ENCODE measurements around the gene DENND5B. TPM values are rescaled to one million over a fixed set of nuclear protein-coding genes. Genes with fewer than 3 reads are reported as not detected.

DENND5B gene
- total RNA-seq, 1 experiment from 2014 or later = 9.2 TPM

- H3K4me1 ChIP-seq (replicated peaks; ENCODE audit: insufficient read depth) = no peaks in the 10 kb centered on the region
- H3K9me3 ChIP-seq (ENCODE audit: insufficient read depth, low read depth) = no peaks in the 10 kb centered on the region
- no peaks in the 10 kb centered on the region for H3K27me3 ChIP-seq (ENCODE audit: insufficient read depth, low read depth)
- no peaks in the 10 kb centered on the region for H4K20me1 ChIP-seq (ENCODE audit: insufficient read depth)
- H3K27ac ChIP-seq = no peak overlapping the region
- H3K4me2 ChIP-seq = no peak overlapping the region
- intact Hi-C loops (cut with micrococcal nuclease; ENCODE audit: unreplicated experiment) = no loop called here
- H3K4me3 ChIP-seq = no peak overlapping the region
- CTCF ChIA-PET = no interaction called here
- BruUV-seq (replicated peaks) = no TSS peak
- no peaks in the 10 kb centered on the region for H3K79me2 ChIP-seq (ENCODE audit: low read depth)
- H3F3A ChIP-seq (ENCODE audit: insufficient read depth, low read depth) = no peaks in the 10 kb centered on the region
- H2AFZ ChIP-seq = no peak overlapping the region
- no peaks in the 10 kb centered on the region for H3K9me2 ChIP-seq (ENCODE audit: insufficient read depth)
- TF ChIP-seq CTCF (conservative IDR thresholded peaks at IDR 0.05) (no peak), EZH2 (IDR thresholded peaks at IDR 0.05; ENCODE audit: low read depth) (no peak)
- DNase-seq = no peak
- POLR2A ChIA-PET (ENCODE audit: unreplicated experiment) = no interaction called here
- no peaks in the 10 kb centered on the region for H3K36me3 ChIP-seq (ENCODE audit: low read depth)
Measured at GRCh38 chr12:31631809-31632208, 40.9 kb upstream of the DENND5B start.

- H3K27me3 ChIP-seq (ENCODE audit: insufficient read depth, low read depth) = no peaks in the 10 kb centered on the region
- ChIA-PET CTCF (no interaction called here), POLR2A (ENCODE audit: unreplicated experiment) (no interaction called here)
- no peak for DNase-seq
- no peaks in the 10 kb centered on the region for H3F3A ChIP-seq (ENCODE audit: insufficient read depth, low read depth)
- no peak overlapping the region for H3K27ac ChIP-seq
- no peak overlapping the region for H3K4me3 ChIP-seq
- intact Hi-C loops (cut with micrococcal nuclease; ENCODE audit: unreplicated experiment) = no loop called here
- H3K36me3 ChIP-seq (ENCODE audit: low read depth) = no peaks in the 10 kb centered on the region
- TF ChIP-seq EZH2 (IDR thresholded peaks at IDR 0.05; ENCODE audit: low read depth) (no peak), CTCF (conservative IDR thresholded peaks at IDR 0.05) (no peak)
- H3K4me2 ChIP-seq = no peak overlapping the region
- no peak overlapping the region for H2AFZ ChIP-seq
- no peaks in the 10 kb centered on the region for H3K79me2 ChIP-seq (ENCODE audit: low read depth)
- H3K9me2 ChIP-seq (ENCODE audit: insufficient read depth) = no peaks in the 10 kb centered on the region
- H3K9me3 ChIP-seq (ENCODE audit: insufficient read depth, low read depth) = no peaks in the 10 kb centered on the region
- no TSS peak for BruUV-seq (replicated peaks)
- H4K20me1 ChIP-seq (ENCODE audit: insufficient read depth) = no peaks in the 10 kb centered on the region
- H3K4me1 ChIP-seq (replicated peaks; ENCODE audit: insufficient read depth) = no peaks in the 10 kb centered on the region
Measured at GRCh38 chr12:31631023-31631724, 40.2 kb upstream of the DENND5B start.

- no peak overlapping the region for H3K27ac ChIP-seq
Measured at GRCh38 chr12:31629756-31630732, 39.1 kb upstream of the DENND5B start.

More at GRCh38 chr12:31629756-31630732, 39.1 kb upstream of the DENND5B start:
- Histone ChIP-seq H3F3A (ENCODE audit: insufficient read depth, low read depth) (no peaks in the 10 kb centered on the region), H3K79me2 (ENCODE audit: low read depth) (no peaks in the 10 kb centered on the region), H3K4me1 (replicated peaks; ENCODE audit: insufficient read depth) (no peaks in the 10 kb centered on the region), H3K36me3 (ENCODE audit: low read depth) (no peaks in the 10 kb centered on the region), H3K4me3 (no peak overlapping the region), H3K4me2 (no peak overlapping the region), H3K9me2 (ENCODE audit: insufficient read depth) (no peaks in the 10 kb centered on the region), H3K27me3 (ENCODE audit: insufficient read depth, low read depth) (no peaks in the 10 kb centered on the region), H3K9me3 (ENCODE audit: insufficient read depth, low read depth) (no peaks in the 10 kb centered on the region), H4K20me1 (ENCODE audit: insufficient read depth) (no peaks in the 10 kb centered on the region), H2AFZ (no peak overlapping the region)
- DNase-seq = no peak
- ChIA-PET POLR2A (ENCODE audit: unreplicated experiment) (no interaction called here), CTCF (interaction anchor here (0.6 kb wide), 1 partner anchor 505 kb away, joined by 4 read pairs; no protein-coding TSS in a partner anchor)
- TF ChIP-seq CTCF (conservative IDR thresholded peaks at IDR 0.05) (no peak), EZH2 (IDR thresholded peaks at IDR 0.05; ENCODE audit: low read depth) (no peak)
- intact Hi-C loops (cut with micrococcal nuclease; ENCODE audit: unreplicated experiment) = no loop called here
- no TSS peak for BruUV-seq (replicated peaks)
